ENCODE results near the gene ELOVL6.

DNA sequence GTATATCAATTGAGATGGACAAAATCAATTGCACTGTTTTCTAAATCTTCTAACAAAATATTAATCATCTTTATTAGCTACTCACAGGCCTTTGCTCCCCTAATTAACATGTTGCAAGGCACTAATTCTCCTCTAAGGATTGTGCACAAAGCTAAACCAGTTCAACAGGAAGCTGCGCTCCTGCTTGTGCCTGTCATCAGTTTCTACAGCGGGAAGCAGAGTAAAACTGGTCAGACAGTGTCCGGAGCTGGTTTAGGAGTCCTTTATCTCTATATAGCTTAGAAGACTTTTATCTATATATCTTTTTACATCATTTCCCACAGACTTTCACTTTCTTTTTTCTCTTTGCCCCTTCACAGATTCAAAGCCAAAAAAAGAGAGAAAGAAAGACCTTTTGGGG lies 79.1 kb downstream of the ELOVL6 start:
- no peak for TF ChIP-seq CTCF (IDR thresholded peaks at IDR 0.05)
- TF ChIP-seq POLR2A (IDR thresholded peaks at IDR 0.05) = no peak
- TF ChIP-seq EP300 (IDR thresholded peaks at IDR 0.05) = no peak
